Measurements from ENCODE around the gene TTC39B.

DNA sequence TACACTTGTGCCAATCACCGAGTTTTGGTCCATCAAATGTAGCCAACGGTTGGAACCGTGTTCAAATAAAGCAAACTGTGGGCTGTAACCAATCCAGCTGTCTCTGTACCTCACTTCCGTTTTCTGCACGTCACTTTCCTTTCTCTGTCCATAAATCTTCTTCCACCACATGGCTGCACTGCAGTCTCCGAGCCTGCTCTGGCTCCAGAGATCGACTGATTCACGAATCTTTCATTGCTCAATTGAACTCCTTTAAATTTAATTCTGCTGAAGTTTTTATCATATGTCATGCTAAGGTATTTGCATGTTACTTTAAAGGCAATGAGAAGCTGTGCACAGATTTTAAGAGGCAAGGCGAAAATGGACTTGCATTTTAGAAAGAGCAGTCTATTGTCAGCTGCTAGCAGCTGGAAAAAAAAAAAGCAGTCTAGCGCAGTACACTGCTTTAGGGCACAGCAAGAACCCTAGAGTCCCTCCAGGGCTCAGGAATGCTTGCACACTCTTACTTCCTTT, 13.2 kb downstream of the TTC39B start:
- TF ChIP-seq SP2 (tag by site-specific recombination; IDR thresholded peaks at IDR 0.05) (no peak), KLF16 (tag by site-specific recombination; IDR thresholded peaks at IDR 0.05) (no peak), ZNF311 (tag by site-specific recombination; IDR thresholded peaks at IDR 0.05; ENCODE audit: borderline replicate concordance) (no peak)
- TF ChIP-seq, protein P1, sequence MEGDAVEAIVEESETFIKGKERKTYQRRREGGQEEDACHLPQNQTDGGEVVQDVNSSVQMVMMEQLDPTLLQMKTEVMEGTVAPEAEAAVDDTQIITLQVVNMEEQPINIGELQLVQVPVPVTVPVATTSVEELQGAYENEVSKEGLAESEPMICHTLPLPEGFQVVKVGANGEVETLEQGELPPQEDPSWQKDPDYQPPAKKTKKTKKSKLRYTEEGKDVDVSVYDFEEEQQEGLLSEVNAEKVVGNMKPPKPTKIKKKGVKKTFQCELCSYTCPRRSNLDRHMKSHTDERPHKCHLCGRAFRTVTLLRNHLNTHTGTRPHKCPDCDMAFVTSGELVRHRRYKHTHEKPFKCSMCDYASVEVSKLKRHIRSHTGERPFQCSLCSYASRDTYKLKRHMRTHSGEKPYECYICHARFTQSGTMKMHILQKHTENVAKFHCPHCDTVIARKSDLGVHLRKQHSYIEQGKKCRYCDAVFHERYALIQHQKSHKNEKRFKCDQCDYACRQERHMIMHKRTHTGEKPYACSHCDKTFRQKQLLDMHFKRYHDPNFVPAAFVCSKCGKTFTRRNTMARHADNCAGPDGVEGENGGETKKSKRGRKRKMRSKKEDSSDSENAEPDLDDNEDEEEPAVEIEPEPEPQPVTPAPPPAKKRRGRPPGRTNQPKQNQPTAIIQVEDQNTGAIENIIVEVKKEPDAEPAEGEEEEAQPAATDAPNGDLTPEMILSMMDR (tag by site-specific recombination; IDR thresholded peaks at IDR 0.05), result no peak
